ENCODE data around the gene ADGRD2.

DNA sequence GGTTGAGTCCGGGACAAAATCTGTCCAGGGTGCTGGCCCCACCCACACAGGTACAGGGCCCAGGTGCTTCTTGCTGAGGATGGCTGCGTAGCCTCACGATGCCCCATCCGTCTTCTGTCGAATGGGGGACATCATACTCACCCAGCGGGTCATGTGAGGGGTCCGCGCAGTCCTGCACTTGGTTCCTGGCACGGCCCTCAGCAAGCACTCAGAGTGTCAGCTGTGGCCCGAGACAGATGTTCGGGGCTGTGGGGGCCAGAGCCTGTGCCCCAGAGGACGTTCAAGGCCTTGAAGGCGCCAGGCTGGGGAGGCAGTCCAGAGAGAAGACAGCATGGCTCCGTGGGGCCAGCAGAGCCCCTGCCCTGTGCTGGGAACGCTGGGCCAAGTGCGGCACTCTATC lies 29.1 kb downstream of the ADGRD2 start:
- TF ChIP-seq, protein P1, sequence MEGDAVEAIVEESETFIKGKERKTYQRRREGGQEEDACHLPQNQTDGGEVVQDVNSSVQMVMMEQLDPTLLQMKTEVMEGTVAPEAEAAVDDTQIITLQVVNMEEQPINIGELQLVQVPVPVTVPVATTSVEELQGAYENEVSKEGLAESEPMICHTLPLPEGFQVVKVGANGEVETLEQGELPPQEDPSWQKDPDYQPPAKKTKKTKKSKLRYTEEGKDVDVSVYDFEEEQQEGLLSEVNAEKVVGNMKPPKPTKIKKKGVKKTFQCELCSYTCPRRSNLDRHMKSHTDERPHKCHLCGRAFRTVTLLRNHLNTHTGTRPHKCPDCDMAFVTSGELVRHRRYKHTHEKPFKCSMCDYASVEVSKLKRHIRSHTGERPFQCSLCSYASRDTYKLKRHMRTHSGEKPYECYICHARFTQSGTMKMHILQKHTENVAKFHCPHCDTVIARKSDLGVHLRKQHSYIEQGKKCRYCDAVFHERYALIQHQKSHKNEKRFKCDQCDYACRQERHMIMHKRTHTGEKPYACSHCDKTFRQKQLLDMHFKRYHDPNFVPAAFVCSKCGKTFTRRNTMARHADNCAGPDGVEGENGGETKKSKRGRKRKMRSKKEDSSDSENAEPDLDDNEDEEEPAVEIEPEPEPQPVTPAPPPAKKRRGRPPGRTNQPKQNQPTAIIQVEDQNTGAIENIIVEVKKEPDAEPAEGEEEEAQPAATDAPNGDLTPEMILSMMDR (IDR thresholded peaks at IDR 0.05): no peak
- no peak for TF ChIP-seq POLR2A (IDR thresholded peaks at IDR 0.05)

Data from lower leg skin (tissue), 3 donors.